Hepatocyte (in vitro differentiated cells): ENCODE measurements around the gene FUCA2. TPM values are rescaled to one million over a fixed set of nuclear protein-coding genes. Genes with fewer than 3 reads are reported as not detected.

ENCODE experiments used
- DNase-seq: peaks from one replicate; pipeline ENCODE4 v3.0.0-alpha.2; 2016; ENCODE audit warnings: low spot score
- H2AFZ ChIP-seq: fragments of 200-600 bp; sonication (generic); 2 replicates; pipeline ENCODE4 v1.6.0; 2016; ENCODE audit warnings: antibody characterized with exemption, mild to moderate bottlenecking
- H3K27ac ChIP-seq: fragments of 200-600 bp; sonication (generic); 2 replicates; pipeline ENCODE4 v1.5.1; 2016; ENCODE audit warnings: mild to moderate bottlenecking
- H3K27me3 ChIP-seq: fragments of 200-600 bp; sonication (generic); 2 replicates; pipeline ENCODE4 v1.6.1; 2016
- H3K36me3 ChIP-seq: fragments of 200-600 bp; sonication (generic); replicated peaks from 2 replicates; pipeline ENCODE4 v1.5.1; 2016; ENCODE audit warnings: low read depth; ENCODE audit not compliant: insufficient read depth
- H3K4me1 ChIP-seq: fragments of 200-600 bp; sonication (generic); 2 replicates; pipeline ENCODE4 v1.5.1; 2016; ENCODE audit warnings: mild to moderate bottlenecking, moderate library complexity; ENCODE audit not compliant: insufficient read depth
- H3K4me2 ChIP-seq: fragments of 200-600 bp; sonication (generic); 2 replicates; pipeline ENCODE4 v1.6.0; 2016
- H3K4me3 ChIP-seq: fragments of 200-600 bp; sonication (generic); 2 replicates; pipeline ENCODE4 v1.5.1; 2016; ENCODE audit warnings: mild to moderate bottlenecking
- H3K79me2 ChIP-seq: fragments of 200-600 bp; sonication (generic); 2 replicates; pipeline ENCODE4 v1.6.0; 2017; ENCODE audit warnings: mild to moderate bottlenecking
- H3K9me2 ChIP-seq: fragments of 200-600 bp; sonication (generic); replicated peaks from 2 replicates; pipeline ENCODE4 v1.6.0; 2017; ENCODE audit warnings: mild to moderate bottlenecking; ENCODE audit not compliant: insufficient read depth
- H3K9me3 ChIP-seq: fragments of 200-600 bp; sonication (generic); 2 replicates; pipeline ENCODE4 v1.5.1; 2016; ENCODE audit warnings: low read depth, mild to moderate bottlenecking
- H4K20me1 ChIP-seq: fragments of 200-600 bp; sonication (generic); 2 replicates; pipeline ENCODE4 v1.6.0; 2016; ENCODE audit warnings: mild to moderate bottlenecking; ENCODE audit not compliant: insufficient read depth, poor library complexity, severe bottlenecking
- CTCF ChIP-seq: fragments of 200-600 bp; sonication (generic); IDR thresholded peaks from 2 replicates; pipeline ENCODE4 v1.5.1; 2016; ENCODE audit warnings: antibody characterized with exemption, mild to moderate bottlenecking; ENCODE audit not compliant: poor library complexity
- EZH2 ChIP-seq: fragments of 200-600 bp; sonication (generic); IDR thresholded peaks from 2 replicates; pipeline ENCODE4 v1.6.1; 2016; ENCODE audit warnings: antibody characterized with exemption, mild to moderate bottlenecking, borderline replicate concordance
- EZH2phosphoT487 ChIP-seq: fragments of 200-600 bp; sonication (generic); IDR thresholded peaks from one replicate; pipeline ENCODE4 v1.6.1; 2018; ENCODE audit warnings: antibody characterized with exemption, mild to moderate bottlenecking, low read depth, moderate library complexity; ENCODE audit not compliant: unreplicated experiment, severe bottlenecking
- WGBS: methylation state at CpG from one replicate; pipeline ENCODE4 v1.1.6; 2016; ENCODE audit warnings: low lambda C conversion rate; ENCODE audit errors: missing lambda C conversion rate; 5-methylcytosine and 5-hydroxymethylcytosine counted together
- polyA plus RNA-seq: library from polyadenylated mRNA; unstranded; fragments of >200 nt; fragmentation: Nextera tagmentation; extraction: Ambion mirVana; gene quantifications from 2 replicates; pipeline ENCODE4 v1.2.1, GENCODE V29; 2016
- total RNA-seq: library from RNA; depleted of rRNA; stranded (reverse); fragments of >200 nt; gene quantifications from 2 replicates; pipeline ENCODE4 v1.2.3, GENCODE V29; 2014

Gene FUCA2
- total and polyA plus RNA-seq, 2 experiments from 2014 or later = 117 to 142 TPM

- H3K79me2 ChIP-seq = peaks cover 56% of the 10 kb centered on the region
- no peak overlapping the region for H2AFZ ChIP-seq
- no peaks in the 10 kb centered on the region for H3K27me3 ChIP-seq
- no peaks in the 10 kb centered on the region for H3K9me3 ChIP-seq
- no peaks in the 10 kb centered on the region for H4K20me1 ChIP-seq
- H3K27ac ChIP-seq = peak overlapping the region; percentile 95
- WGBS = 94% methylated on average over 7 of the region's 7 CpGs
- no peak overlapping the region for H3K4me3 ChIP-seq
- no peak for TF ChIP-seq EZH2
- TF ChIP-seq CTCF = no peak
- no peak for TF ChIP-seq EZH2phosphoT487
- no peaks in the 10 kb centered on the region for H3K36me3 ChIP-seq
- no peaks in the 10 kb centered on the region for H3K9me2 ChIP-seq
- no peak for DNase-seq
- H3K4me1 ChIP-seq = peaks cover 14% of the 10 kb centered on the region
- H3K4me2 ChIP-seq = peak overlapping the region; percentile 74
Observed at GRCh38 chr6:143538374-143538773, 26.9 kb upstream of the FUCA2 start.

DNA sequence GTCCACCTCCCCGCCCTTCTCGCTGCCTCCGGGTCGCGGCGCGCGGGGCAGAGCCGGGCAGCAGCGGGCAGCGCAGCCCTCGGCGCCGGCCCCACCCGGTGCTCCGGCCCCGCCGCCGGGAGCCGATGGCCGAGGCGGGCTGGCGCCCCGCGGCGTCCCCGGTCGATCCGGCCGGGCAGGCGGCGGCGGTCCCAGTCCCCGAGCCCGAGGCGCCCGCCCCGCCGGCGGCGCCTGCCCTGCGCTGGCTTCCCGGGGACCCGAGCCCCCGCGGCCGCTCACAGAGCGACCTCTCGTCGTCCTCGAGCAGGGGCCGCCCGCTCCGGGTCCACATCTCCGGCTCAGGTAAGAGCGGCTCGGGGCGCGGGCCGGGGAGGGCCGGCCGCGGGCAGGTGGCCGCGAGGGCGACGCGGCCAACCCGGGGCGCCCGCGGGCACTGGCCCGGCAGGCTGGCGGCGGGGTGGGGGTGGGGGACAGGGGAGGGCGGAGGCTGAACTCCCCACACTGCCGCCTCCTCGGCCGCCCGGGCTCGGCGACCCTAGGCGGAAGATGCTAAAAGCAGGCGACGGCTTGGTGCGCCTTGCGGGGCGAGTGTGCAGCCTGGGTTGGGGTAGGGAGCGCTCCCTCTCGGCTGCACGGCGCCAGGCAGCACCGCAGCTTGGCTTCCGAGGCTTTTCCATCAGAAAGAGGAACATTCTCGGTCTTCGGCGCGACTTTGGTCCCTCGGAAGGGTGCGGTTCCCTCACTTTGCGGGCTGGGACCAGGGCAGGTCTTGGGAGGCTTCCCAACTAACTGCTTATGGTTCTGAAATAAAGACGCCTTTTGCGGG is 25.6 kb upstream of the FUCA2 start:
- Histone ChIP-seq H2AFZ (peak overlapping the region; percentile 59), H3K4me3 (peak overlapping the region; percentile 73), H3K27me3 (no peaks in the 10 kb centered on the region), H3K36me3 (no peaks in the 10 kb centered on the region), H4K20me1 (no peaks in the 10 kb centered on the region), H3K9me2 (no peaks in the 10 kb centered on the region), H3K4me1 (peaks cover 8% of the 10 kb centered on the region), H3K79me2 (peaks cover 45% of the 10 kb centered on the region), H3K9me3 (no peaks in the 10 kb centered on the region), H3K27ac (peak overlapping the region; percentile 95), H3K4me2 (peak overlapping the region; percentile 94)
- TF ChIP-seq EZH2phosphoT487 (no peak), CTCF (peak; percentile 39)
- DNase-seq = peak; percentile 84
- 1% methylated on average over 62 of the region's 103 CpGs for WGBS

- no peaks in the 10 kb centered on the region for H3K27me3 ChIP-seq
- H3K27ac ChIP-seq = peak overlapping the region; percentile 95
- H3K4me3 ChIP-seq = peak overlapping the region; percentile 73
- peaks cover 8% of the 10 kb centered on the region for H3K4me1 ChIP-seq
- H3K9me3 ChIP-seq = no peaks in the 10 kb centered on the region
- 3% methylated on average over 19 of the region's 27 CpGs for WGBS
- H3K9me2 ChIP-seq = no peaks in the 10 kb centered on the region
- peaks cover 39% of the 10 kb centered on the region for H3K79me2 ChIP-seq
- DNase-seq = no peak
- H2AFZ ChIP-seq = peak overlapping the region; percentile 59
- no peaks in the 10 kb centered on the region for H3K36me3 ChIP-seq
- H3K4me2 ChIP-seq = peak overlapping the region; percentile 94
- no peak for TF ChIP-seq EZH2phosphoT487
- no peak for TF ChIP-seq CTCF
- TF ChIP-seq EZH2 = no peak
- no peaks in the 10 kb centered on the region for H4K20me1 ChIP-seq
Observed at GRCh38 chr6:143536461-143536865, 24.9 kb upstream of the FUCA2 start.
